HG03439 (cell line): ENCODE measurements around the gene GRM7.

Source experiments
- ATAC-seq: cut with Tn5 transposase; IDR thresholded peaks from one replicate; pipeline ENCODE4 v1.9.1; 2021; ENCODE audit warnings: mild to moderate bottlenecking, moderate library complexity; ENCODE audit not compliant: unreplicated experiment

Gene GRM7

GRCh38 chr3:7215706-7216105 is 354.8 kb downstream of the GRM7 start:
- ATAC-seq, result no peak

- ATAC-seq, result no peak
Observed at GRCh38 chr3:7226393-7226792, 365.5 kb downstream of the GRM7 start.

- no peak for ATAC-seq
Observed at GRCh38 chr3:7238565-7239295, 377.8 kb downstream of the GRM7 start.

- no peak for ATAC-seq
Observed at GRCh38 chr3:7241584-7242302, 380.8 kb downstream of the GRM7 start.

GRCh38 chr3:7242303-7242635 is 381.4 kb downstream of the GRM7 start:
- ATAC-seq, result no peak

- ATAC-seq, result no peak
Observed at GRCh38 chr3:7249493-7250076, 388.7 kb downstream of the GRM7 start.

- ATAC-seq, result no peak
Observed at GRCh38 chr3:7254251-7254650, 393.3 kb downstream of the GRM7 start.

GRCh38 chr3:7260975-7261374 is 400.1 kb downstream of the GRM7 start:
- ATAC-seq, result no peak

- no peak for ATAC-seq
Observed at GRCh38 chr3:7263347-7264195, 402.7 kb downstream of the GRM7 start.

GRCh38 chr3:7264196-7264526 is 403.2 kb downstream of the GRM7 start:
- no peak for ATAC-seq

- no peak for ATAC-seq
Observed at GRCh38 chr3:7265736-7266135, 404.8 kb downstream of the GRM7 start.

- ATAC-seq, result no peak
Observed at GRCh38 chr3:7266551-7266950, 405.6 kb downstream of the GRM7 start.

GRCh38 chr3:7270731-7271130 is 409.8 kb downstream of the GRM7 start:
- ATAC-seq, result no peak

GRCh38 chr3:7271631-7272030 is 410.7 kb downstream of the GRM7 start:
- ATAC-seq, result no peak

GRCh38 chr3:7272203-7272602 is 411.3 kb downstream of the GRM7 start:
- ATAC-seq, result no peak

GRCh38 chr3:7275396-7275795 is 414.5 kb downstream of the GRM7 start:
- ATAC-seq, result no peak

GRCh38 chr3:7280318-7280717 is 419.4 kb downstream of the GRM7 start:
- no peak for ATAC-seq

- ATAC-seq, result no peak
Observed at GRCh38 chr3:7282988-7283387, 422.1 kb downstream of the GRM7 start.

GRCh38 chr3:7285505-7285904 is 424.6 kb downstream of the GRM7 start:
- ATAC-seq, result no peak

- ATAC-seq, result no peak
Observed at GRCh38 chr3:7288133-7288532, 427.2 kb downstream of the GRM7 start.

GRCh38 chr3:7289121-7289520 is 428.2 kb downstream of the GRM7 start:
- no peak for ATAC-seq
